Stomach smooth muscle (tissue), 2 donors: Measurements from ENCODE around the gene KYNU.
"Not testable (repeated sequence)": the region's sequence is repeated elsewhere in the genome, so short reads cannot be mapped to it uniquely, and the experiment has no call there.

Experiments used
- H3K27ac ChIP-seq: one replicate; pipeline ENCODE4 v1.7.0; 2013; ENCODE audit warnings: mild to moderate bottlenecking, low read length, inconsistent platforms
- H3K27me3 ChIP-seq, 2 donors: one replicate each; pipeline ENCODE4 v1.7.0; 2013; ENCODE audit warnings: low read length in 2 of 2; ENCODE audit not compliant: insufficient read depth in 2 of 2, control insufficient read depth in 1 of 2
- H3K36me3 ChIP-seq, 2 donors: one replicate each; pipeline ENCODE4 v1.7.0; 2013; ENCODE audit warnings: low read length in 2 of 2; ENCODE audit not compliant: control insufficient read depth in 2 of 2, insufficient read depth in 2 of 2
- H3K4me1 ChIP-seq: one replicate; pipeline ENCODE4 v1.7.0; 2013; ENCODE audit warnings: low read length; ENCODE audit not compliant: control insufficient read depth, insufficient read depth
- H3K4me3 ChIP-seq, 2 donors: one replicate each; pipeline ENCODE4 v1.7.0; 2013; ENCODE audit warnings: low read length in 2 of 2
- H3K9ac ChIP-seq, 2 donors: one replicate each; pipeline ENCODE4 v1.7.0; 2013; ENCODE audit warnings: low read length in 2 of 2, mild to moderate bottlenecking in 1 of 2
- H3K9me3 ChIP-seq, 2 donors: one replicate each; pipeline ENCODE4 v1.7.0; 2013; ENCODE audit warnings: low read length in 2 of 2; ENCODE audit not compliant: control insufficient read depth in 2 of 2
- donor health status: healthy.
- donor health status: Pancreatic carcinoma.

The KYNU gene

GRCh38 chr2:142881619-142882018 lies 4.2 kb downstream of the KYNU start:
- no peaks in the 10 kb centered on the region for H3K27me3 ChIP-seq
- no peaks in the 10 kb centered on the region for H3K4me1 ChIP-seq
- no peak overlapping the region for H3K27ac ChIP-seq
- no peak overlapping the region for H3K9ac ChIP-seq
- no peak overlapping the region for H3K4me3 ChIP-seq
- no peaks in the 10 kb centered on the region for H3K9me3 ChIP-seq
- H3K36me3 ChIP-seq, result no peaks in the 10 kb centered on the region

GRCh38 chr2:142882500-142882899 lies 5.0 kb downstream of the KYNU start:
- H3K9ac ChIP-seq, H3K9me3 ChIP-seq, H3K4me3 ChIP-seq: not testable (repeated sequence)

GRCh38 chr2:142883526-142883925 lies 6.1 kb downstream of the KYNU start:
- no peaks in the 10 kb centered on the region for H3K36me3 ChIP-seq

More at GRCh38 chr2:142882500-142882899, 5.0 kb downstream of the KYNU start:
- H3K36me3 ChIP-seq, H3K27me3 ChIP-seq, H3K4me1 ChIP-seq, H3K27ac ChIP-seq: not testable (repeated sequence)

GRCh38 chr2:142885543-142885942 lies 8.1 kb downstream of the KYNU start:
- no peaks in the 10 kb centered on the region for H3K27me3 ChIP-seq
- H3K27ac ChIP-seq, result no peak overlapping the region
- no peak overlapping the region for H3K9ac ChIP-seq
- H3K4me1 ChIP-seq, result no peaks in the 10 kb centered on the region
- H3K9me3 ChIP-seq, result no peaks in the 10 kb centered on the region
- H3K4me3 ChIP-seq, result no peak overlapping the region
- H3K36me3 ChIP-seq, result no peaks in the 10 kb centered on the region

More at GRCh38 chr2:142883526-142883925, 6.1 kb downstream of the KYNU start:
- H3K9me3 ChIP-seq, result no peaks in the 10 kb centered on the region
- H3K27me3 ChIP-seq, result no peaks in the 10 kb centered on the region
- H3K4me3 ChIP-seq, result no peak overlapping the region
- H3K9ac ChIP-seq, result no peak overlapping the region
- H3K27ac ChIP-seq, result no peak overlapping the region
- H3K4me1 ChIP-seq, result no peaks in the 10 kb centered on the region

- Histone ChIP-seq H3K27ac (no peak overlapping the region), H3K27me3 (no peaks in the 10 kb centered on the region), H3K9ac (no peak overlapping the region), H3K36me3 (no peaks in the 10 kb centered on the region), H3K4me3 (no peak overlapping the region), H3K4me1 (no peaks in the 10 kb centered on the region), H3K9me3 (no peaks in the 10 kb centered on the region)
Observed at GRCh38 chr2:142892715-142893114, 15.3 kb downstream of the KYNU start.

- no peaks in the 10 kb centered on the region for H3K4me1 ChIP-seq
- H3K27me3 ChIP-seq, result no peaks in the 10 kb centered on the region
- H3K9ac ChIP-seq, result no peak overlapping the region
- no peak overlapping the region for H3K4me3 ChIP-seq
- no peaks in the 10 kb centered on the region for H3K9me3 ChIP-seq
- H3K27ac ChIP-seq, result no peak overlapping the region
- H3K36me3 ChIP-seq, result no peaks in the 10 kb centered on the region
Observed at GRCh38 chr2:142893241-142893640, 15.8 kb downstream of the KYNU start.

GRCh38 chr2:142897807-142898206 lies 20.3 kb downstream of the KYNU start:
- Histone ChIP-seq H3K9ac (no peak overlapping the region), H3K9me3 (no peaks in the 10 kb centered on the region), H3K4me3 (no peak overlapping the region), H3K4me1 (no peaks in the 10 kb centered on the region), H3K27ac (no peak overlapping the region), H3K36me3 (no peaks in the 10 kb centered on the region), H3K27me3 (no peaks in the 10 kb centered on the region)

GRCh38 chr2:142900327-142900726 lies 22.9 kb downstream of the KYNU start:
- not testable (repeated sequence) for H3K27ac ChIP-seq

GRCh38 chr2:142901780-142902179 lies 24.3 kb downstream of the KYNU start:
- H3K9ac ChIP-seq, result no peak overlapping the region
- no peaks in the 10 kb centered on the region for H3K36me3 ChIP-seq
- H3K4me1 ChIP-seq, result no peaks in the 10 kb centered on the region
- H3K27me3 ChIP-seq, result no peaks in the 10 kb centered on the region
- H3K27ac ChIP-seq, result no peak overlapping the region
- no peak overlapping the region for H3K4me3 ChIP-seq
- no peaks in the 10 kb centered on the region for H3K9me3 ChIP-seq

More at GRCh38 chr2:142900327-142900726, 22.9 kb downstream of the KYNU start:
- H3K36me3 ChIP-seq, H3K4me1 ChIP-seq, H3K27me3 ChIP-seq, H3K9me3 ChIP-seq, H3K4me3 ChIP-seq, H3K9ac ChIP-seq: not testable (repeated sequence)

- H3K27me3 ChIP-seq, H3K4me3 ChIP-seq, H3K36me3 ChIP-seq, H3K9ac ChIP-seq, H3K27ac ChIP-seq, H3K4me1 ChIP-seq, H3K9me3 ChIP-seq: not testable (repeated sequence)
Observed at GRCh38 chr2:142903726-142904125, 26.3 kb downstream of the KYNU start.

- H3K9me3 ChIP-seq, result no peaks in the 10 kb centered on the region
- H3K27ac ChIP-seq, result no peak overlapping the region
Observed at GRCh38 chr2:142907653-142908052, 30.2 kb downstream of the KYNU start.

More at GRCh38 chr2:142907653-142908052, 30.2 kb downstream of the KYNU start:
- no peaks in the 10 kb centered on the region for H3K4me1 ChIP-seq
- no peak overlapping the region for H3K4me3 ChIP-seq
- H3K9ac ChIP-seq, result no peak overlapping the region
- no peaks in the 10 kb centered on the region for H3K27me3 ChIP-seq
- H3K36me3 ChIP-seq, result no peaks in the 10 kb centered on the region
